ENCODE measurements around the gene KSR2.

Gene KSR2

GRCh38 chr12:117837737-117838050 lies 131.1 kb downstream of the KSR2 start:
- Histone ChIP-seq H3K4me3 (no peak overlapping the region), H3K36me3 (no peaks in the 10 kb centered on the region), H3K27ac (no peak overlapping the region), H3K4me1 (no peaks in the 10 kb centered on the region), H3K27me3 (peaks cover 0 to 41% of the 10 kb centered on the region in 2 donors), H3K9me3 (no peaks in the 10 kb centered on the region)
- no peak for TF ChIP-seq CTCF (IDR thresholded peaks at IDR 0.05)
- no peak for DNase-seq
- intact Hi-C loops (cut with DNase I; ENCODE audit: low total_unique reads), result loop anchor here (2.0 to 5.0 kb wide), 2 partner anchors 470 to 627 kb away; no protein-coding TSS in a partner anchor

- H3K4me1 ChIP-seq, result no peaks in the 10 kb centered on the region
- H3K27me3 ChIP-seq, result peaks cover 0 to 36% of the 10 kb centered on the region in 2 donors
- DNase-seq, result peak; percentile 71 to 86
- H3K36me3 ChIP-seq, result no peaks in the 10 kb centered on the region
- intact Hi-C loops (cut with DNase I; ENCODE audit: low total_unique reads), result loop anchor here (2.0 to 5.0 kb wide), 2 partner anchors 470 to 626 kb away; no protein-coding TSS in a partner anchor
- no peak overlapping the region for H3K4me3 ChIP-seq
- no peak overlapping the region for H3K27ac ChIP-seq
- H3K9me3 ChIP-seq, result no peaks in the 10 kb centered on the region
- peak; percentile 83 to 90 for TF ChIP-seq CTCF (IDR thresholded peaks at IDR 0.05)
Measured at GRCh38 chr12:117836999-117837736, 131.6 kb downstream of the KSR2 start.

GRCh38 chr12:117836476-117836875 lies 132.3 kb downstream of the KSR2 start:
- TF ChIP-seq CTCF (IDR thresholded peaks at IDR 0.05), result no peak
- H3K9me3 ChIP-seq, result no peaks in the 10 kb centered on the region
- intact Hi-C loops (cut with DNase I; ENCODE audit: low total_unique reads), result loop anchor here (2.0 to 5.0 kb wide), 2 partner anchors 469 to 626 kb away; no protein-coding TSS in a partner anchor
- DNase-seq, result no peak
- no peaks in the 10 kb centered on the region for H3K36me3 ChIP-seq
- no peaks in the 10 kb centered on the region for H3K4me1 ChIP-seq
- H3K4me3 ChIP-seq, result no peak overlapping the region
- H3K27ac ChIP-seq, result no peak overlapping the region
- H3K27me3 ChIP-seq, result peaks cover 0 to 31% of the 10 kb centered on the region in 2 donors

GRCh38 chr12:117835156-117835555 lies 133.6 kb downstream of the KSR2 start:
- Histone ChIP-seq H3K9me3 (no peaks in the 10 kb centered on the region), H3K36me3 (no peaks in the 10 kb centered on the region), H3K4me3 (no peak overlapping the region), H3K27me3 (peaks cover 0 to 27% of the 10 kb centered on the region in 2 donors), H3K27ac (no peak overlapping the region), H3K4me1 (no peaks in the 10 kb centered on the region)
- TF ChIP-seq CTCF (IDR thresholded peaks at IDR 0.05), result no peak
- DNase-seq, result no peak
- intact Hi-C loops (cut with DNase I; ENCODE audit: low total_unique reads), result loop anchor here (5.0 kb wide), 1 partner anchor 468 kb away; no protein-coding TSS in a partner anchor

- H3K4me3 ChIP-seq, result no peak overlapping the region
- H3K27ac ChIP-seq, result no peak overlapping the region
- no peak for TF ChIP-seq CTCF (IDR thresholded peaks at IDR 0.05)
- intact Hi-C loops (cut with DNase I; ENCODE audit: low total_unique reads), result no loop called here
- H3K4me1 ChIP-seq, result no peaks in the 10 kb centered on the region
- H3K9me3 ChIP-seq, result peaks cover 8 to 12% (median 12%) of the 10 kb centered on the region in 3 donors
- peaks cover 0 to 19% of the 10 kb centered on the region in 2 donors for H3K27me3 ChIP-seq
- DNase-seq, result no peak
- no peaks in the 10 kb centered on the region for H3K36me3 ChIP-seq
Measured at GRCh38 chr12:117832459-117833457, 136.0 kb downstream of the KSR2 start.
